ENCODE data around the gene GLYATL1.

DNA sequence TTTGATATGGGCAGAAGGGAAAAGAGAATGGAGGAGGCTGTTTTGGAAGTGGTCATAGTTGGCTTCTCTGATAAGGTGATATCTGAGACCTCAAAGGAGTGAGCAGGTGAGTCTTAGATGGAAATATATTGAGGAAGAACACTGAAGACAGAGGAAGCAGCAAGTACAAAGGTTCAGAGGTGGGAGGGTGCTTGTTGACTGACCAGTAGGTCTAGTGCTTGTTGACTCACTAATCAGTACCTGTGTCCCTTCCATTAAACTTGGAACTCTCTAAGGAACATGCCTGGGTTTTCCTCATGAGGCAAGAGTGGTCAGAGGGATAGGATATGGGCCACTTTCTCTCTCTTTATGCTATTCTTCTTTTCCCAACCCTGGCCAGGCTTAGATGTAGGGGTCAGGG, 25.6 kb upstream of the GLYATL1 start:
- TF ChIP-seq CTCF (conservative IDR thresholded peaks at IDR 0.05 in 1 of 2, IDR thresholded peaks at IDR 0.05 in 1 of 2; ENCODE audit: low read depth in 1 of 2, low read length in 2 of 2) = no peak
- TF ChIP-seq EZH2 (IDR thresholded peaks at IDR 0.05; ENCODE audit: low read length, missing control alignments) = no peak

Data from fibroblast of lung (primary cell).